Thoracic aorta (tissue), 2 donors: ENCODE measurements around the gene CSNK2B. TPM values are rescaled to one million over a fixed set of nuclear protein-coding genes. Genes with fewer than 3 reads are reported as not detected.

ENCODE experiments used
- ATAC-seq: fragments of 150-250 bp; one replicate; pipeline ENCODE4 v1.8.0; 2017; ENCODE audit warnings: low read depth; ENCODE audit not compliant: insufficient number of reproducible peaks, low FRiP score
- DNase-seq: peaks from one replicate; pipeline ENCODE4 v3.0.0-alpha.2; 2020; ENCODE audit warnings: low spot score
- H3K27ac ChIP-seq, 2 donors: fragments of 200-600 bp; sonication (generic); 1 replicate in 1 of 2; 2 replicates in 1 of 2; pipeline ENCODE4 v1.5.1; 2016; ENCODE audit warnings: mild to moderate bottlenecking in 2 of 2, moderate library complexity in 2 of 2
- H3K27me3 ChIP-seq: fragments of 200-600 bp; sonication (generic); replicated peaks from 2 replicates; pipeline ENCODE4 v1.6.0; 2016; ENCODE audit warnings: mild to moderate bottlenecking; ENCODE audit not compliant: insufficient read depth
- H3K36me3 ChIP-seq: fragments of 200-600 bp; sonication (generic); one replicate; pipeline ENCODE4 v1.5.1; 2016
- H3K4me1 ChIP-seq, 2 donors: fragments of 200-600 bp; sonication (generic); 1 replicate in 1 of 2; 2 replicates in 1 of 2; pipeline versions ENCODE4 v1.5.1 to v1.6.0; 2016; ENCODE audit warnings: low read depth in 2 of 2, mild to moderate bottlenecking in 1 of 2; ENCODE audit not compliant: control insufficient read depth in 1 of 2
- H3K4me3 ChIP-seq: fragments of 200-600 bp; sonication (generic); 2 replicates; pipeline ENCODE4 v1.5.1; 2016; ENCODE audit warnings: mild to moderate bottlenecking
- H3K9me3 ChIP-seq: fragments of 200-600 bp; sonication (generic); 2 replicates; pipeline ENCODE4 v1.5.1; 2016
- total RNA-seq, 2 donors: library from RNA; depleted of rRNA; stranded (reverse); fragments of >200 nt; gene quantifications; one replicate each; pipeline versions ENCODE4 v1.1.0 to v1.2.3, GENCODE V29; 2016
- TF ChIP-seq, protein P1 (sequence below): fragments of 200-600 bp; sonication (generic); IDR thresholded peaks from one replicate; pipeline ENCODE4 v1.5.1; 2019; ENCODE audit warnings: antibody characterized with exemption

Gene CSNK2B
- total RNA-seq, 2 donors from 2014 or later: 175 to 202 TPM

DNA sequence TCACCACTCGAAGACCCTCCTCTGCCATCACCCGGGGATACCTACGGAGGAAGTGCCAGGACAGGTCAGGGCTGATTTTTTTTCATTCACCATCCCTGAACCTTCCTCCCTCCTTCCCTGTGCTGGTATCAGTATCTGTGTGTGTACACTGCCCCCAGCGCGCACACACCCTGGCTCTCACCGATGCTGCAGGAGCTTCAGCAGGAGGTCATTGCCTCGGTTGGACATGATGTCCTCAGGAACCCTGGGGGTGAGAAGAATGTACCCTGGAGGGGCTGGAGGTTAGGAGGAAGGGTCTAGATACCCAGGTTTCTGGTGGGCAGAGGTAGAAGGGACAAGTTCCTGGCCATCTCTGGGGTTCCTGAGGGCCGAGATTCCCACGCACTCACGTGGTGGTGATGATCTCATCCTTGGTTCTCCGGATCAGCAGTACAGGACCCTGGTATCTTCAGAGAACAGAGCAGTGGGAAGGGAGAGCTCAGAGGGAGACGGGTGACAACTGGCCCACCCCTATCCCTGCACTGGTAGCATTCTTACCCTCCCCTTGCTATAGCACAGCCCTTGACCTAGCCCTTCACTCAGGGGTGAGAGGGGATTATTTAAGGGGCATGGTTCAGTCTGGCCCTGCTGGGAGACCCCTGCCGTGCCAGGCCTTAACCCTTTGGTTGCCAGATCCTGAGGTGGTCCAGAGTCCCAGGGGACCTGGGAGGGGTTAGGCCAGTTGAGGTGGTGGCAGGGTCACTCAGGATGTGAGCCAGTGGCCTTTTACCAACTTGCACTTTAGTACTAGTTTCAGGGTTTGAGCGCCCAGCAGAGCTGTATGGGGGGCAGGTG, 22.2 kb downstream of the CSNK2B start:
- no peak for DNase-seq
- Histone ChIP-seq H3K27me3 (no peaks in the 10 kb centered on the region), H3K4me3 (no peak overlapping the region), H3K9me3 (no peaks in the 10 kb centered on the region), H3K4me1 (no peaks in the 10 kb centered on the region), H3K27ac (no peak overlapping the region), H3K36me3 (peaks cover 54% of the 10 kb centered on the region)
- no peak for ATAC-seq
- TF ChIP-seq, protein P1, sequence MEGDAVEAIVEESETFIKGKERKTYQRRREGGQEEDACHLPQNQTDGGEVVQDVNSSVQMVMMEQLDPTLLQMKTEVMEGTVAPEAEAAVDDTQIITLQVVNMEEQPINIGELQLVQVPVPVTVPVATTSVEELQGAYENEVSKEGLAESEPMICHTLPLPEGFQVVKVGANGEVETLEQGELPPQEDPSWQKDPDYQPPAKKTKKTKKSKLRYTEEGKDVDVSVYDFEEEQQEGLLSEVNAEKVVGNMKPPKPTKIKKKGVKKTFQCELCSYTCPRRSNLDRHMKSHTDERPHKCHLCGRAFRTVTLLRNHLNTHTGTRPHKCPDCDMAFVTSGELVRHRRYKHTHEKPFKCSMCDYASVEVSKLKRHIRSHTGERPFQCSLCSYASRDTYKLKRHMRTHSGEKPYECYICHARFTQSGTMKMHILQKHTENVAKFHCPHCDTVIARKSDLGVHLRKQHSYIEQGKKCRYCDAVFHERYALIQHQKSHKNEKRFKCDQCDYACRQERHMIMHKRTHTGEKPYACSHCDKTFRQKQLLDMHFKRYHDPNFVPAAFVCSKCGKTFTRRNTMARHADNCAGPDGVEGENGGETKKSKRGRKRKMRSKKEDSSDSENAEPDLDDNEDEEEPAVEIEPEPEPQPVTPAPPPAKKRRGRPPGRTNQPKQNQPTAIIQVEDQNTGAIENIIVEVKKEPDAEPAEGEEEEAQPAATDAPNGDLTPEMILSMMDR: no peak

DNA sequence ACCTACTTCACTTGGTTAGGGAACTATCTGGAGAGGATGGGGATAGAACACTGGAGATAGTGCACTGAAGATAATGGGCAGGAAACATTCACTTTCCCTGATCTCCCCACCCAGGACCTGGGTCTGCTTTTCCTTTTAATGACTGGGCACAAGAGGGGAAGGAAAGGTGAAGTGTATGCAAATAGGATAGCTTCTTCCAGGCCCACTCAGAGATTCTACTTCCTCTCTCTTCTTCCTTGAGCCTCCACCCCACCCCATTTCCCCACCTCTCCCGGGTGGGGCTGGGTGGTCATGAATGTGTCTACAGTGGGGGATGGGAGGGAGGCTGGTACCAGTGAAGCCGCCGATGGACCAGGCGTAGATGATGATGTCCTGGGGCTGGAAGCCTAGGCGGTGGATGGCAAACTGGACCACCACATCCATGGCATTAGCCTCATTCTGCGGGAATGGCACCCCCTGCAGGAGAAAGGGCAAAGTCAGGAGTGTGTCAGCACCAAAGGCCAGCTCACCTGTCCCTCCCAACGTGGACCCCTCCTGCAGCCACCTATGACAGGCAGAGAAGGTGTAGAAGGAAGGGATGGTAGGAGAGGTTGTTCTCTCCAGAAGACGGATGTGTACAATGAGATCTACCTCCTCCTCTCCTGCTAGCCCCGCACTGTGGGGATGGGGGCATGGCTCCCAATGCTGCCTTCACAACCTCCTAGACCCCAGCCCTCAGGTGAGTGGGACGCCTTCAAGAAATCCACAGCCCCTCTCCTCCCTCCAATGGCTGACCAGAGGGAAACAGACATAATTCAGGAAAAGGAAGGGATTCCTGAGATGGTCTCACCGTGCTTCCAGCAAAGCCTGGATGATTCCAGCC, 23.6 kb downstream of the CSNK2B start:
- Histone ChIP-seq H3K27ac (no peak overlapping the region), H3K4me1 (no peaks in the 10 kb centered on the region), H3K36me3 (peaks cover 57% of the 10 kb centered on the region), H3K9me3 (no peaks in the 10 kb centered on the region), H3K4me3 (no peak overlapping the region), H3K27me3 (no peaks in the 10 kb centered on the region)
- DNase-seq (no peak), ATAC-seq (no peak)
- TF ChIP-seq, protein P1: no peak

DNA sequence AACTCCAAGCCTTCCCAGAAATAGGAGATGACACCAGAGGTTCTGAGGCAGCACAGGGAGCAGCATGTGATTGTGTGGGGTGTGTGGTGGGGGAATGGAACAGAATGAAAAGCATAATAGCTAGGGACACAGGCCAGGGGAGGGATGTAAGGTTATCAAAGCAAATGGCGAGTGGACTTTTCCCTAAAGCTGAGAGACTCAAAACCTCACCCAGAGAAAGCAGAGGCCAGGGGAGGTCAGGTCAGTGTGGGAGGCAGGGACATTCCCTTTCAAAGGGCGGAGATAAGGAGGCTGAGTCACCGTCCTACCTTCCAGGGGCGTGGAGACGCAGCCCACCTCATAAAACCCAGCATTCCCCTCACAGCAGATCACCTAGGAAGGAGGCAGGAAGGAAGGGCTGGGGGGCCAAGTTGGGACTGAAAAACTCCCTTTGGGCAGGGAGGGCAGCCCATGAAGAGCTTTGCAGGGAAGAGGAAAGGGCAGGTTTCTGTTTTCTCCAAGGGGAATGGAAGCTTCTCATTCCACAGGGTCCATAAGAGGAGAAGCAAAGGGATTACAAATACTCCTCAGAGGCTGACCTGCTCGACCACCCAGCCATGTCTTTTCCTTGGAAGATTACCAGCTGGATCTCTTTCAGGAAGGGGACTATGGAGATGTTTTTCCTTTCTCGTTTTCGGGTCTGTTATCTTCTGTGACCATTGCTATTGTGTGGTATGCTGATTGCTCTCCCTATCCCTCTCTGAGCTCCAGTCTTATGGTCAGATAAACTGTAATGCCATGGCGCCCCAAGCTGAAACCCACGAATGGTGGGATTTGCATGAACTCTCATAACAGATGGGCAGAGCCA, 24.6 kb downstream of the CSNK2B start:
- H3K36me3 ChIP-seq: peaks cover 67% of the 10 kb centered on the region
- TF ChIP-seq, protein P1: no peak

DNA sequence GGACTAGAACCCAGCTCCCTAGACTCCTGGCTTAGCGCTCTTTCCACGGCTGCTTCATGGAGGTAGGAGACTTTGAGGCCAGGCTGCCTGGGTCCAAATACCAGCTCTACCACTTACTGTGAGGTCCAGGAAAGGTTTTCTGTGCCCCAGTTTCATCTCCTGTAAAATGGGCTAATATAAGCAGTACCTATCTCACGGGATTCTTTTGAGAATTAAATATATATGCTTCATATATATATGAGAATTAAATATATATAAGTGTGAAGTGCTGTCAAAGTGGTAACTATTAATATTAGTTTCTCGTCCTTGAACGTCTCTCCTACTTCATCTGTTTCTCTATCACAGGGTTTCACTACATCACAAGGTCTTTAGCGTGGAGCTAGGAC, 25.2 kb downstream of the CSNK2B start:
- Histone ChIP-seq H3K4me3 (no peak overlapping the region), H3K9me3 (no peaks in the 10 kb centered on the region), H3K4me1 (no peaks in the 10 kb centered on the region), H3K27ac (no peak overlapping the region), H3K36me3 (peaks cover 71% of the 10 kb centered on the region), H3K27me3 (no peaks in the 10 kb centered on the region)
- no peak for ATAC-seq
- DNase-seq: no peak
- TF ChIP-seq, protein P1: no peak

More for the DNA sequence above, 24.6 kb downstream of the CSNK2B start:
- ATAC-seq: no peak
- Histone ChIP-seq H3K4me1 (no peaks in the 10 kb centered on the region), H3K27ac (no peak overlapping the region), H3K9me3 (no peaks in the 10 kb centered on the region), H3K27me3 (no peaks in the 10 kb centered on the region), H3K4me3 (no peak overlapping the region)
- DNase-seq: no peak
